HCT116 (cell line): ENCODE measurements around the gene PCDHGA1. TPM values are rescaled to one million over a fixed set of nuclear protein-coding genes. Genes with fewer than 3 reads are reported as not detected.

ENCODE experiments used
- ATAC-seq: fragments of 200-7000 bp; cut with Tn5 transposase; 2 replicates; pipeline ENCODE4 v1.9.1; 2020; ENCODE audit warnings: mild to moderate bottlenecking, moderate library complexity
- BruUV-seq: library from RNA; stranded (reverse); fragments of 400-500 nt; replicated peaks from 2 replicates; lab custom pipeline; 2021; lab: Mats Ljungman, UMichigan
- CTCF ChIA-PET: fragments of 300-600 bp; sonication (Branson Sonifier 250); formaldehyde crosslinking; loops from one replicate; lab custom pipeline; 2021; ENCODE audit warnings: antibody characterized with exemption; lab: Charles Lee
- POLR2A ChIA-PET: fragments of 300-600, 350-600 bp; sonication (Branson Sonifier 250); formaldehyde crosslinking; loops from one replicate; lab custom pipeline; 2021; ENCODE audit warnings: antibody characterized with exemption; lab: Charles Lee
- RAD21 ChIA-PET, 2 experiments: fragments of 300-600 bp; sonication (Branson Sonifier 250); formaldehyde crosslinking; loops; one replicate each; lab custom pipeline; 2023; ENCODE audit warnings: low total read pairs in 2 of 2; ENCODE audit not compliant: uncharacterized antibody in 2 of 2, unreplicated experiment in 2 of 2, low non-redundant PET in 1 of 2; lab: Charles Lee
- DNase-seq: peaks from one replicate; pipeline ENCODE4 v3.0.0-alpha.2; 2010; ENCODE audit warnings: low read depth, low spot score
- H2AFZ ChIP-seq: fragments of 200-600 bp; shearing (Covaris generic), sonication (generic); 2 replicates; pipeline ENCODE4 v1.6.1; 2017; ENCODE audit warnings: low read depth, mixed run types, mixed read lengths, antibody characterized with exemption, low read length; ENCODE audit not compliant: poor library complexity, severe bottlenecking
- H3K27ac ChIP-seq: 2 replicates; pipeline ENCODE4 v1.5.1; 2012; ENCODE audit warnings: low read depth, low read length
- H3K27me3 ChIP-seq: fragments of 200-600 bp; sonication (generic); 2 replicates; pipeline ENCODE4 v1.6.1; 2016; ENCODE audit warnings: mixed run types, low read length, mixed read lengths; ENCODE audit not compliant: insufficient read depth
- H3K36me3 ChIP-seq, 2 experiments: fragments of 200-500 bp in 1 of 2; fragments of 200-600 bp in 1 of 2; sonication (Bioruptor generic) in 1 of 2; sonication (generic) in 1 of 2; 2 replicates each; pipeline versions ENCODE4 v1.5.1 to v1.6.1; 2014 to 2016; ENCODE audit warnings: low read length in 2 of 2, inconsistent platforms in 1 of 2, mixed read lengths in 1 of 2, mixed run types in 1 of 2; ENCODE audit not compliant: insufficient read depth in 2 of 2, control insufficient read depth in 1 of 2
- H3K4me1 ChIP-seq, 2 experiments: fragments of 200-600 bp in 1 of 2; sonication (generic) in 1 of 2; 2 replicates each; pipeline versions ENCODE4 v1.5.1 to v1.6.1; 2012 to 2017; ENCODE audit warnings: low read length in 2 of 2, inconsistent platforms in 1 of 2, mild to moderate bottlenecking in 1 of 2, mixed read lengths in 1 of 2, mixed run types in 1 of 2, moderate library complexity in 1 of 2; ENCODE audit not compliant: insufficient read depth in 2 of 2, control insufficient read depth in 1 of 2
- H3K4me2 ChIP-seq: fragments of 200-600 bp; sonication (generic); 2 replicates; pipeline ENCODE4 v1.6.1; 2017; ENCODE audit warnings: mixed run types, low read length, mixed read lengths
- H3K4me3 ChIP-seq, 2 experiments: fragments of 200-600 bp in 1 of 2; sonication (generic) in 1 of 2; replicated peaks in 1 of 2; 2 replicates each; pipeline ENCODE4 v1.5.1; 2011 to 2016; ENCODE audit warnings: low read length in 2 of 2, control low read depth in 1 of 2, low read depth in 1 of 2, mild to moderate bottlenecking in 1 of 2, mixed read lengths in 1 of 2, mixed run types in 1 of 2
- H3K79me2 ChIP-seq: fragments of 200-600 bp; sonication (generic); 2 replicates; pipeline ENCODE4 v1.6.1; 2017; ENCODE audit warnings: mild to moderate bottlenecking, mixed run types, low read length, moderate library complexity, mixed read lengths; ENCODE audit not compliant: insufficient read depth
- H3K9ac ChIP-seq: fragments of 200-600 bp; sonication (generic); 2 replicates; pipeline ENCODE4 v1.6.1; 2016; ENCODE audit warnings: low read length, mixed read lengths
- H3K9me2 ChIP-seq: fragments of 200-600 bp; sonication (generic), shearing (Covaris generic); 2 replicates; pipeline ENCODE4 v1.6.1; 2017; ENCODE audit warnings: mixed run types, mild to moderate bottlenecking, moderate library complexity; ENCODE audit not compliant: insufficient read depth
- H3K9me3 ChIP-seq, 2 experiments: fragments of 200-500 bp in 1 of 2; fragments of 200-600 bp in 1 of 2; sonication (Bioruptor generic) in 1 of 2; sonication (generic) in 1 of 2; 2 replicates each; pipeline ENCODE4 v1.6.1; 2014 to 2017; ENCODE audit warnings: low read length in 2 of 2, mixed read lengths in 2 of 2, inconsistent platforms in 1 of 2, low read depth in 1 of 2, mild to moderate bottlenecking in 1 of 2, mixed run types in 1 of 2, moderate library complexity in 1 of 2; ENCODE audit not compliant: control insufficient read depth in 1 of 2, insufficient read depth in 1 of 2
- H4K20me1 ChIP-seq: fragments of 200-600 bp; sonication (generic), shearing (Covaris generic); 2 replicates; pipeline ENCODE4 v1.6.1; 2017; ENCODE audit warnings: mixed run types, mild to moderate bottlenecking, moderate library complexity; ENCODE audit not compliant: insufficient read depth
- ATF3 ChIP-seq: IDR thresholded peaks from 2 replicates; pipeline ENCODE4 v1.6.1; 2012
- CEBPB ChIP-seq: IDR thresholded peaks from 2 replicates; pipeline ENCODE4 v1.6.1; 2012; ENCODE audit warnings: low read depth
- CTCF ChIP-seq, 3 experiments: fragments of 200-600 bp in 1 of 3; sonication (generic) in 1 of 3; IDR thresholded peaks in 2 of 3; conservative IDR thresholded peaks in 1 of 3; 2 replicates each; pipeline ENCODE4 v1.5.1; 2012 to 2017; ENCODE audit warnings: low read depth in 2 of 3, low read length in 2 of 3, antibody characterized with exemption in 1 of 3, borderline replicate concordance in 1 of 3, control low read depth in 1 of 3, mild to moderate bottlenecking in 1 of 3, mixed read lengths in 1 of 3, mixed run types in 1 of 3, moderate library complexity in 1 of 3; ENCODE audit not compliant: insufficient read depth in 1 of 3
- EGR1 ChIP-seq: IDR thresholded peaks from 2 replicates; pipeline ENCODE4 v1.6.1; 2012; ENCODE audit warnings: low read depth
- ELF1 ChIP-seq: IDR thresholded peaks from 2 replicates; pipeline ENCODE4 v1.6.1; 2012; ENCODE audit warnings: low read depth, borderline replicate concordance
- EZH2 ChIP-seq: fragments of 200-600 bp; sonication (generic); IDR thresholded peaks from 2 replicates; pipeline ENCODE4 v1.6.1; 2017; ENCODE audit warnings: antibody characterized with exemption, mixed run types
- EZH2phosphoT487 ChIP-seq: fragments of 200-600 bp; IDR thresholded peaks from 2 replicates; pipeline ENCODE4 v1.6.1; 2018; ENCODE audit warnings: antibody characterized with exemption, borderline replicate concordance
- FOSL1 ChIP-seq: IDR thresholded peaks from 2 replicates; pipeline ENCODE4 v1.6.1; 2012; ENCODE audit warnings: low read depth
- MAX ChIP-seq: IDR thresholded peaks from 2 replicates; pipeline ENCODE4 v1.6.1; 2012
- POLR2A ChIP-seq: IDR thresholded peaks from 2 replicates; pipeline ENCODE4 v1.7.0; 2011; ENCODE audit warnings: borderline replicate concordance; ENCODE audit not compliant: insufficient read depth, insufficient read length; ENCODE audit errors: extremely low read depth
- POLR2AphosphoS5 ChIP-seq: IDR thresholded peaks from 2 replicates; pipeline ENCODE4 v1.6.1; 2011; ENCODE audit warnings: mild to moderate bottlenecking, low read depth, low read length, moderate library complexity
- RAD21 ChIP-seq: IDR thresholded peaks from 2 replicates; pipeline ENCODE4 v1.6.1; 2012; ENCODE audit warnings: low read depth, mild to moderate bottlenecking
- SIN3A ChIP-seq: IDR thresholded peaks from 2 replicates; pipeline ENCODE4 v1.6.1; 2012; ENCODE audit warnings: low read depth
- SRF ChIP-seq: IDR thresholded peaks from 2 replicates; pipeline ENCODE4 v1.6.1; 2012; ENCODE audit warnings: low read depth
- YY1 ChIP-seq: IDR thresholded peaks from 2 replicates; pipeline ENCODE4 v1.6.1; 2011; ENCODE audit warnings: low read length, low read depth, moderate library complexity, mild to moderate bottlenecking; ENCODE audit not compliant: insufficient replicate concordance; ENCODE audit errors: extremely low read depth
- ZBTB33 ChIP-seq: IDR thresholded peaks from 2 replicates; pipeline ENCODE4 v1.6.1; 2011; ENCODE audit warnings: mild to moderate bottlenecking, low read length, moderate library complexity; ENCODE audit not compliant: insufficient replicate concordance; ENCODE audit errors: extremely low read depth
- ZFX ChIP-seq: fragments of 450-650 bp; IDR thresholded peaks from 2 replicates; pipeline ENCODE4 v1.6.1; 2017
- ZNF274 ChIP-seq: fragments of 200-500 bp; sonication (Bioruptor generic); IDR thresholded peaks from 2 replicates; pipeline ENCODE4 v1.6.1; 2014; ENCODE audit warnings: mild to moderate bottlenecking, low read depth, low read length, inconsistent platforms
- intact Hi-C: fragments of 100-400 bp; cut with micrococcal nuclease; formaldehyde crosslinking; loops from 2 replicates; pipeline ENCODE4 v1.10.0; 2022
- total RNA-seq: library from RNA; stranded (reverse); gene quantifications from one replicate; pipeline ENCODE4 v1.2.1, GENCODE V29; 2021; ENCODE audit not compliant: unreplicated experiment
- TF ChIP-seq, protein P1 (sequence below): IDR thresholded peaks from 2 replicates; pipeline ENCODE4 v1.6.1; 2012; ENCODE audit warnings: low read depth

The PCDHGA1 gene
- total RNA-seq, 1 experiment from 2014 or later, result 0.05 TPM

DNA sequence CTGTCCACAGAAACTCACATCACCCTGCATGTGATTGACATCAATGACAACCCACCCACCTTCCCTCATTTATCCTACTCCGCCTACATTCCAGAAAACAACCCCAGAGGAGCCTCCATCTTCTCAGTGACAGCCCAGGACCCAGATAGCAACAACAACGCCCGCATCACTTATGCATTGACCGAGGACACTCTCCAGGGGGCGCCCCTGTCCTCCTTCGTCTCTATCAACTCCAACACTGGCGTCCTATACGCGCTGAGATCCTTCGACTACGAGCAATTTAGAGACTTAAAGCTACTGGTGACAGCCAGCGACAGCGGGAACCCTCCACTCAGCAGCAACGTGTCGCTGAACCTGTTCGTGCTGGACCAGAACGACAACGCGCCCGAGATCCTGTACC, 15.0 kb downstream of the PCDHGA1 start:
- H3K27ac ChIP-seq, result no peak overlapping the region
- intact Hi-C loops, result no loop called here
- RAD21 ChIA-PET, result no interaction called here
- no peaks in the 10 kb centered on the region for H3K9me2 ChIP-seq
- CTCF ChIA-PET, result no interaction called here
- H3K9me3 ChIP-seq, result peaks cover 4% of the 10 kb centered on the region in 2 experiments; a peak in 2 of 4 replicates
- BruUV-seq, result no TSS peak
- H3K79me2 ChIP-seq, result no peaks in the 10 kb centered on the region
- no peaks in the 10 kb centered on the region for H3K27me3 ChIP-seq
- no peaks in the 10 kb centered on the region for H3K4me1 ChIP-seq
- ATAC-seq, result no peak
- no peak overlapping the region for H3K4me3 ChIP-seq
- H3K9ac ChIP-seq, result no peak overlapping the region
- TF ChIP-seq FOSL1, result no peak
- no peak for TF ChIP-seq EGR1
- no peak for TF ChIP-seq SIN3A
- no peak for TF ChIP-seq EZH2
- TF ChIP-seq ZFX, result no peak
- no peak for TF ChIP-seq MAX
- no peak for TF ChIP-seq ZBTB33
- TF ChIP-seq YY1, result no peak
- TF ChIP-seq RAD21, result no peak
- no peak for TF ChIP-seq ELF1
- TF ChIP-seq ATF3, result no peak
- no peak for TF ChIP-seq CTCF (IDR thresholded peaks at IDR 0.05 in 2 of 3, conservative IDR thresholded peaks at IDR 0.05 in 1 of 3; ENCODE audit: borderline replicate concordance in 1 of 3, insufficient read depth in 1 of 3, low read depth in 2 of 3, low read length in 2 of 3)
- no peak for TF ChIP-seq ZNF274
- TF ChIP-seq SRF, result no peak
- no peak for TF ChIP-seq CEBPB
- no peak for TF ChIP-seq EZH2phosphoT487
- no peak for TF ChIP-seq POLR2A
- TF ChIP-seq, protein P1, sequence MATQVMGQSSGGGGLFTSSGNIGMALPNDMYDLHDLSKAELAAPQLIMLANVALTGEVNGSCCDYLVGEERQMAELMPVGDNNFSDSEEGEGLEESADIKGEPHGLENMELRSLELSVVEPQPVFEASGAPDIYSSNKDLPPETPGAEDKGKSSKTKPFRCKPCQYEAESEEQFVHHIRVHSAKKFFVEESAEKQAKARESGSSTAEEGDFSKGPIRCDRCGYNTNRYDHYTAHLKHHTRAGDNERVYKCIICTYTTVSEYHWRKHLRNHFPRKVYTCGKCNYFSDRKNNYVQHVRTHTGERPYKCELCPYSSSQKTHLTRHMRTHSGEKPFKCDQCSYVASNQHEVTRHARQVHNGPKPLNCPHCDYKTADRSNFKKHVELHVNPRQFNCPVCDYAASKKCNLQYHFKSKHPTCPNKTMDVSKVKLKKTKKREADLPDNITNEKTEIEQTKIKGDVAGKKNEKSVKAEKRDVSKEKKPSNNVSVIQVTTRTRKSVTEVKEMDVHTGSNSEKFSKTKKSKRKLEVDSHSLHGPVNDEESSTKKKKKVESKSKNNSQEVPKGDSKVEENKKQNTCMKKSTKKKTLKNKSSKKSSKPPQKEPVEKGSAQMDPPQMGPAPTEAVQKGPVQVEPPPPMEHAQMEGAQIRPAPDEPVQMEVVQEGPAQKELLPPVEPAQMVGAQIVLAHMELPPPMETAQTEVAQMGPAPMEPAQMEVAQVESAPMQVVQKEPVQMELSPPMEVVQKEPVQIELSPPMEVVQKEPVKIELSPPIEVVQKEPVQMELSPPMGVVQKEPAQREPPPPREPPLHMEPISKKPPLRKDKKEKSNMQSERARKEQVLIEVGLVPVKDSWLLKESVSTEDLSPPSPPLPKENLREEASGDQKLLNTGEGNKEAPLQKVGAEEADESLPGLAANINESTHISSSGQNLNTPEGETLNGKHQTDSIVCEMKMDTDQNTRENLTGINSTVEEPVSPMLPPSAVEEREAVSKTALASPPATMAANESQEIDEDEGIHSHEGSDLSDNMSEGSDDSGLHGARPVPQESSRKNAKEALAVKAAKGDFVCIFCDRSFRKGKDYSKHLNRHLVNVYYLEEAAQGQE, result no peak
- no peak for TF ChIP-seq POLR2AphosphoS5
- POLR2A ChIA-PET, result no interaction called here
- no peaks in the 10 kb centered on the region for H4K20me1 ChIP-seq
- H3K4me2 ChIP-seq, result no peak overlapping the region
- no peak overlapping the region for H2AFZ ChIP-seq
- no peak for DNase-seq
- H3K36me3 ChIP-seq, result no peaks in the 10 kb centered on the region
